ENCODE measurements around the gene FOXP1.

FOXP1 gene

DNA sequence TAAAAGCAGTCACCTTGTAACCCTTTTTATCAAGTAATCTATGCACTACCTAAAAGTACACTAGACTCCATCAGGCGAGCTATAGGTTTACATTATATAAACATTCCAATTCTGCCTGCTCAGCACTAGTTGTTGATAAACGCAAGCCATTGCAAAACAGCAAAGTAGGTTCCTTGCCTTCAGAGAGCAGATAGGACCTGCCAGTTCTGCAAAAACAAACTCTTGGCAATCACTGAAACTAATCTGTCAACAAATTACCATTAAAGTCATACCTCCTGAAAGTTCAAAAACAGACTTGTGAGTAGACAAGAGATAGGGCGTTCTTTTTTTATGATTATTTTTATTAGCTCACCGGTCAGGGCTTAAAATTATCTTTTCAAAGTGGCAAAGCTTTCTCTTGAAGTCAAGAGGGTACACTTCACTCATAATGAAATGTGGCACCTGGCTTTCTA, 392.5 kb downstream of the FOXP1 start:
- no peak for DNase-seq

- no peak for DNase-seq
Observed at GRCh38 chr3:71189480-71189879, 394.0 kb downstream of the FOXP1 start.

DNA sequence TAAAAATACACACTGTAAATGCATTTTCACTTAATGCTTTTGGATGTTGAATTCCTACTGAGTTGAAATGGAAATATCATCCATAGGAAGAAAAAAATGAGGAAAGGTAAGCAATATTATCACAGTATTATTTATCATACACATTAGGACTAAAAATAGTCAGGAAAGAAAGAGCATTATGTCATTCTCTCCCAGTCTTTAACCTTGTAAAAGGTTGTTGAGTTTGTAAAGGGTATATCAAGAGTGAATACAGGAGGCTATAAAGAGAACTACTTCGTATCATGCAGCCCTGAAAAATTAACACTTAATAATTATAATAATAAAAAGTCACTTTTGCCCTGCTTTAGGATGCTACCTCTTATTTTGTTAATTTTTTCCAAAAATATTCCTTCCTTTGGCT, 395.8 kb downstream of the FOXP1 start:
- DNase-seq = no peak

DNA sequence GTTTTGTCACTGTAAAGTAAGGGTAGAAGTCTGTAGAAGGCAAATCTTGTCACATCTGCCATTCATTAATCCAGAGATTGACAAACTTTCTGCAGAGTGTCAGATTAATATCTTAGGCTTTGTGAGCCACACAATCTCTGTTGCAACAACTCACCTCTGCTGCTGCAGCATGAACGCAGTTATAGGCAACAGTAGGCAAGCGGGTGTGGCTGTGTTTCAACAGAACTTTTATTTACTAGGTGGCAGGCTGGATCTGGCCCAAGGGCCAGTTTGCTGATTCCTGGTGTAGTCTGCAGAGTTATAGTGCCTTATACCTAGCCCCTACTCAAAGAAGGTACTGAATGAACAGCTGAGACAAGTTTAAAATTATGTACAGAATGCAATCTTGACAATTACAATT, 396.7 kb downstream of the FOXP1 start:
- DNase-seq = no peak

DNA sequence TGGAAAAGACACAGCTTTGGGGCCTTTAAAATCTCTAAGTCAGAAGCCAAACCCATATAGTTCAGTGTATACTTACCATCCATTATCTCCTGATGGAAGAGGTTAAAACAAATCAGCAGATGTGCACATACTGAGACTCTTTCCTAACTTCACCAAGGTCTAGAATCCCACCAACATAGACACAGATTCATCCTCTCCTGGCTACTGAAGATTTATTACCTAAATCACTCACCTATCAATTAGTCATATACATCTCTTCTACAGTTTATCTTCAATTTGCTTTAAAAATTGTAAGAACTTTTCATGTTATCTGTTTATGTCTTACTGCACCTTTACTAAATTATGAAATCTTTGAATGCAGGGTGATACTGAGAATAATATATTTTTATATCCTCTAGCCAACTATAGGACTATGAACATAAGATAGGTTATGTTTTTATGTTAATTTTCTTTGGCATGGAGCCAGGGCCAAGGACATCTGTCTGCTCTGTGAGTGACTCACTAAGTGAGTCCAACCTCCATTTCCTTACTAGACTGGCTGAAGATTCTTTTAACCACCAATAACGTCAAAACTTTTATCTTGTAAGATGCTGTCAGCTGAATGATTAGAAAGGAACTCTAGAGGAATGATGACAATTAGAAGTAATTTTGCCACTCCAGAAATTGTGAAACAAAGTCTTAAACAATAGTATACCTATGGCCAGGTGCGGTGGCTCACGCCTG, 397.6 kb downstream of the FOXP1 start:
- DNase-seq = no peak

DNA sequence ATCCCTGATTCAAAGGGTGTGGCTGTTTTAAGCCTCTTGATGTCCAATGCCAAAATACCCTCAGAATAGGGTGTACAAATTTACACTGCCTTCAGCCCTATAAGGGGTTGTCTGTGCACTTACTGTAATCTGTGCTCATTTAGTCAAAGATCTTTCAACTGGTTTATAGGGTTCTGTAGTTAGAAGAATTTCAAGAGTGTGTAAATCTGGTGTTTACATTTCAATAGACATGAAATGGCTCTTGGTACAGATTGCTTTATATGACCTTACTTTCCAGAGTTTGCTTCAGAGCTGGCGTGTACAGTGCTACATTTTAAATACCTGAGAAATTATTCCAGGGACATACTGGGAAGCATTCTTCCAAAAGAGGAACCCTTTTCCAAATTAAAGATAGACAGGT, 399.3 kb downstream of the FOXP1 start:
- DNase-seq = no peak

- no peak for DNase-seq
Observed at GRCh38 chr3:71183549-71183948, 400.0 kb downstream of the FOXP1 start.

GRCh38 chr3:71180524-71180923, 403.0 kb downstream of the FOXP1 start:
- DNase-seq = no peak

GRCh38 chr3:71177375-71177774, 406.2 kb downstream of the FOXP1 start:
- DNase-seq = no peak

GRCh38 chr3:71176366-71176765, 407.2 kb downstream of the FOXP1 start:
- DNase-seq = no peak

GRCh38 chr3:71175691-71176365, 407.7 kb downstream of the FOXP1 start:
- DNase-seq = no peak

GRCh38 chr3:71172951-71173350, 410.6 kb downstream of the FOXP1 start:
- no peak for DNase-seq

- no peak for DNase-seq
Observed at GRCh38 chr3:71172189-71172588, 411.3 kb downstream of the FOXP1 start.

- DNase-seq = no peak
Observed at GRCh38 chr3:71171247-71171646, 412.3 kb downstream of the FOXP1 start.

GRCh38 chr3:71168880-71169411, 414.6 kb downstream of the FOXP1 start:
- DNase-seq = no peak

GRCh38 chr3:71168121-71168721, 415.3 kb downstream of the FOXP1 start:
- DNase-seq = no peak

DNA sequence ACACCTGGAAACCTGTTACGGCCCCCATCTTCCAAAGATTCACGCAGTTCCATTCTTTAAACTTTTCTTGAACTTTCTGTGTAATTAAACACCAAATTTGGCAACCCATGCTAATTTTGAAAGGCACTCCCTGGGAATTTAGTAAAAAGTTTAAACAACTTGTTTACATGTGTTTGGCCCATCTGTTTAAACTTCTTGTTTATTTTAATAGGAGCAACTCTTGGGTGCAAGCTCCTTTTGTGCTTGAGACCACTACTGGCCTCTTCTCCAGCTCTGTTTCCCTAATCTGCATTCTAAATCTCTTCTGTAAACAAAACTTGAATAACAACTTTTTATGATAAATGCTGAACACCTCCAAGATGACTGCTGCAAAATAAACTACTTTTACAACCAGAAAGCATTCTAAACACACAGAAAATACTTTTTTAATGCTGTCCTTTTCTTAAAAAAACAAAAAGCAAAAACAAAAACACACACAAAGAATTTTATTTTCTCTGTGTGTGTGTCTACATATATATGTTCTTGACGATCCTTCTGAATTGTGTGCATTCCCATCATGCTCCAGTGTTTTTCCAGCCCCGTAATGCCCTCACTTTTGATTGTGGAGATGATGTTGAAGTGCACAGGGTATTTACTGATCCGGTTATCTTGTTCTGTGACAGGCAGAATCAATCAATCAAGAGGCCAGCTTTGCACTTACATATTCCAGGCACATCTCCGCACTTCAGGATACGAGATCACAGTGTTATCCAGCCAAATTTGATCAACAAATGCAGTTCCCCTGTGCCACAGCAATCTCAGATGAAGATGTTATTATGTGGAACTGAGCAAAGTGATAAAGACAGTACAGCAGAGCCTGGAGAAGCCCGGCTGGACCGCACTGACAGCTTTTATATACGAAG, 416.9 kb downstream of the FOXP1 start:
- DNase-seq = no peak

GRCh38 chr3:71164881-71165280, 418.6 kb downstream of the FOXP1 start:
- DNase-seq = no peak

GRCh38 chr3:71163198-71163918, 420.2 kb downstream of the FOXP1 start:
- DNase-seq = no peak

DNA sequence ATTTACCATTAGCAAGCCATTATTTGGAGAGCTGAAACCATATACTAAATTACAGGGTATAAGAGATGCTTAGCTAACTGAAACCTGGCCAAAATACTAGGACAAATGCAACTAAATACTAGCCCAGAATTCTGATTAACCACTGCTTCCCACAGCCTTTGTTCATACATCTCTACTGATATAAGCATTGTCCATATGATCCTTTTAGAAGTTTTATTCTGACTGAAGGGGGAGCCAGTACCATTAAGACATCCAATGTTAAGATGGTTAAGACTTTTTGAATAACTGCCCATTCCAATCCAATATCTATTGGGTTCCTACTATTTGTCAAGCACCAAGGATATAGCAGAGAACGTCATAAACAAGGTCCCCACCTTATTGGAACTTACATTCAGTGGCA, 421.3 kb downstream of the FOXP1 start:
- DNase-seq = no peak

DNA sequence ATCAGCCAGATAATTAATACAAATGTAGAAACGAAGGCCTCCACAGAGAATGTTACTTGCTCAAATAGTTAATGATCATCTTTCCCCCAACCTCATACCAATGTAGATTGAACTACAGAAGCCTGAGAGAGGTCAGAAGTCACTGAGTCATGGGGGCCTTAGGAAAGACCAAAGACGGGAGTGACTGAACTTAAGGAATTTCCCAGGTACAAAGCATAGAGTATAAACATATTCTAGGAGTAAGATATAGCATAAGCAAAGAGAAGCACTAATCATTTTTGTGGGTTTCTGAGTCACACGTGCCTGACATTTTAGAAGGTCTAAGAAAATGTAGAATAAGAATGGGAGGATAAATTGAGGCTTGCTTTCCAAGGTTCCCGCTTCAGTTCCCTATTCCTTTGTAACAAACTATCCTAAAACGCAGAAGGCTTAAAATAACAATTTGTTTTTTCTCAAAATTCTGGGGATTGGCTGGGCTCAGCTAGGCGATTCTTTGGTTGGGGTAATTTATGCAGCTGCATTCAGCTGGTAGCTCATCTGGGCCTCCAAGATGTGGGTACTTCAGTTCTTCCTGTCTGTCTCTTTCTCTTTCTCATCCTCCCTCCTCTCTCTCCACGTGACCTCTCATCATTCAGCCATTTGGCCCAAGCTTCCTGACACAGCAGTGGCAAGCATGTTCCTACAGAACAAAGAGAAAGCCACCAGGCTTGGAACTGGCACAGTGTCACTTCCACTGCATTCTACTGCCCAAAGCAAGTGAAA, 422.6 kb downstream of the FOXP1 start:
- no peak for DNase-seq
